C4-2B (cell line): Measurements from ENCODE around the gene NFU1.

Experiments
- CTCF ChIP-seq: fragments of 450-650 bp; conservative IDR thresholded peaks from 2 replicates; pipeline ENCODE4 v1.5.1; 2017; ENCODE audit warnings: mild to moderate bottlenecking
- ZFX ChIP-seq: fragments of 450-650 bp; IDR thresholded peaks from 2 replicates; pipeline ENCODE4 v1.6.1; 2017

- no peak for TF ChIP-seq CTCF
- TF ChIP-seq ZFX: no peak
These were observed 67.4 kb downstream of the NFU1 start for GRCh38 chr2:69369802-69370201.
